Germinal center (tissue), 1 donor: ENCODE measurements around the gene KRTAP5-7.
"Not testable (repeated sequence)": the region's sequence is repeated elsewhere in the genome, so short reads cannot be mapped to it uniquely, and the experiment has no call there.

Source experiments
- DNase-seq: peaks from one replicate; pipeline ENCODE4 v3.0.0; 2012; ENCODE audit warnings: mixed read lengths, low spot score

The KRTAP5-7 gene, protein sequence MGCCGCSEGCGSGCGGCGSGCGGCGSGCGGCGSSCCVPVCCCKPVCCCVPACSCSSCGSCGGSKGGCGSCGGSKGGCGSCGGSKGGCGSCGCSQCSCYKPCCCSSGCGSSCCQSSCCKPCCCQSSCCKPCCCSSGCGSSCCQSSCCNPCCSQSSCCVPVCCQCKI

DNA sequence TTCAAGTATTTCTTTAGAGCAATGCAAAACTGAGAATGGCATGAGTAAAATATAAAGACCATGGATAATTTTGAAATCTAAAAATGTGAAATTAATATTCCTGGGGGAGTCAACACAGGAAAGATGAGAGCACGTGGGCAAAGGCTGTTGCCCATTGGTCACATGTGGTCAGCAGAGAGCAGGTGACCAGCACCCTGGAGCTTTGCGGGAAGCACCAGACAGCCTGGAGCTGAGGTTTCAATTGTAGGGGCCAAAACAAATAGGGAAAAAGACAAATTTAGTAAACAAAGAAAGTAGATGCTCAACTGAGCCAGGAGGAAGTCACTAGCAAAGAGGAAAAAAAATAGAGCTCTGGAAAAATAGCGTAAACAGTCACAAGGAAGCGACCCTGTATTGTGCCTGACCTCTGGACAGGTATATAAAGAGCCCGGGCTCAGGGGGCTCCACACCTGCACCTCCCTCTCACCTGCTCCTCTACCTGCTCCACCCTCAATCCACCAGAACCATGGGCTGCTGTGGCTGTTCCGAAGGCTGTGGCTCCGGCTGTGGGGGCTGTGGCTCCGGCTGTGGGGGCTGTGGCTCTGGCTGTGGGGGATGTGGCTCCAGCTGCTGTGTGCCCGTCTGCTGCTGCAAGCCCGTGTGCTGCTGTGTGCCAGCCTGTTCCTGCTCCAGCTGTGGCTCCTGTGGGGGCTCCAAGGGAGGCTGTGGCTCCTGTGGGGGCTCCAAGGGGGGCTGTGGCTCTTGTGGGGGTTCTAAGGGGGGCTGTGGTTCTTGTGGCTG lies at the start of gene KRTAP5-7:
TSS of gene KRTAP5-7 (plus strand) at position 472 of the 780 bp plus-strand sequence. CDS start at position 506, 34 bp downstream.
- not testable (repeated sequence) for DNase-seq

DNA sequence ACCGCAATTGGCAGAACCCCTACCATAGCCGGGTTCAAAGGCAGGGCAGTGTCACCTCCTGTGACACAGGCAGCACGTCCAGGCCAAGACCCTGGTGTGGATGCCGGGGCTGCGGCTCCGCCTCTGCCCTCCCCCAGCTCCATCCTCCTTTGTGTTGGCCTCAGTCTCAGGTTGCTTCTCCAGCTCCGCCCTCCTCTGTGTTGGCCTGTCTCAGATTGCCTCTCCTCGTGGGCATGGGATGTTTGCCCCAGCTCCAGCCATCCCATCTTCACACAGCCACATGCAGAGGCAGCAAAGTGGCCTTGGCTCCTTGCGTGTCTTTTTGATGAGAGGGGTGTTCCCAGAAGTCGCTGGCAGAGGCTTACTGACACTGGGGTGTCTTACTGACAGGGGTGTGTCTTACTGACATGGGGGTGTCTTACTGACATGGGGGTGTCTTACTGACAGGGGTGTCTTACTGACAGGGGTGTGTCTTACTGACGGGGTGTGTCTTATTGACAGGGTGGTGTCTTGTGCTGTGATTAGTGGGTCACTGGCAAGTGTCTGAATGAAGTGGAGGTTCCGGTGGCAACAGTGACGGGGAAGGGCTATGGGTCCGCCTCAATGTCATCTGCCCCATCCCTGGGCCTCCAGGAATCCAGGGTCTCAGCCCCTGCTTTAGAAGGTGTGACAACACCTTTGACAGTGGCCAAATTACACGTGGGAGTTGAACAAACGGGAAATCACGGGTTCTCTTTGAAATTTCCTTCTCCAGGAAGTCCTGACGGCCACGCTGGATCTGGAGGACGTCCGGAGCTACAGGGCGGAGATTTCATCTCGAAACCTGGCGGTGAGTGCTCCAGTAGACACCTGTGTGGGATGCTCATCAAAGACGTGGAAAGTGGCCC lies 49.2 kb upstream of the KRTAP5-7 start:
- no peak for DNase-seq

DNA sequence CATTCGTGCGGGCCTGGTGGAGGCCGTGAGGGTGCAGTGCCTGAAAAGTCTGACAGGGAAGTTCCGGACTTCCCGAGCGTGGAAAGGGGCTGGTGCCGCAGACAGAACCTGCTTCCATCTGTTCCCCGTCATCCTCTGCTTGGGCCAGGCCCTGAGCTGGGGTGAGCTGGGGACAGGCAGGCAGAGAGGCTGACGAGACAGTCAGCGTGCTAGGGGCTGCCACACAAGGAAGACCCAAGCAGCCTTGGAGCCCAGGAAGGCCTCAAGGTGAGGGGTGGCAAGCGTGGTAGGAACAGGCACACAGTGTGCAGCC lies 48.6 kb upstream of the KRTAP5-7 start:
- no peak for DNase-seq

DNA sequence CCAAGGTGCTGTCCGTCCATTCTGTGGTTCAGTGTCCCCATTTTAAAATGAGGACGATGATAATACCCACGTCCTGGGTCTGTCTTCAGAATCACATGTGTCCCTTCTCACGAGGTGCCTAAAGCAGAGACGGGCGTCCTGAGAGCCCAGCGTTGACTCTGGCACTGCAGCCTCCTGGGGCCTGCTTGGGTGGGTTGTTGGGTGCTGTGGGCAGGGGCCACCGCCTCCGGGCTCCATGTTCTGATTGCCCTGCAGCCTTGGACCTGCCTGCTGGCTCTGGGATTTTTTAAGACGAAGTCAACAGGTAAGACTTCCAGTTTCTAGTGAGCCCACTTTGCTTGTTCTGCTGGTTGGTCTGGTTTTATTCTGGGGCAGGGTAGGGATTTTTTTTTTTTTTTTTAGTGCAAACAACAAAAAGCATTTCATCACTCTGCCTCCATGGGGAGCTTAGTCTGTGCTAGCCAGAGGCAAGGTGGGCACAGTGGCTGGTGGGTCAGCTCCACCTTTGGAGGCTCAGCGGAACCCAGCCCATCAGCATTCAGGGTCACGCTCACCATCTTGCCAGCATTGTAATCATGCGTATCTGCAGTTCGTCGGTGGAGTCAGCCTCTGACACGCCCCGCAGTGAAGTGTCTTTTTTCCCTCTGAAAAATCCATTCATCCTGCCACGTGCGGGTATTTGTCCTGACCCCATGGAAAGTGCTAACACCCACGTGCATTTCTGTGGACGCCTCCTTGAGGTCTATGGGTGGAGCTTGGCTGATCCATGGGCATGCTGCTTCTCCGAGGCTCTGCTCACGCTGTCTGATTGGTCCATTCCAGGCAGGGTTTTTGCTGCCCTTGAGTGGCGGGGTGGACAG lies 45.7 kb upstream of the KRTAP5-7 start:
- no peak for DNase-seq

DNA sequence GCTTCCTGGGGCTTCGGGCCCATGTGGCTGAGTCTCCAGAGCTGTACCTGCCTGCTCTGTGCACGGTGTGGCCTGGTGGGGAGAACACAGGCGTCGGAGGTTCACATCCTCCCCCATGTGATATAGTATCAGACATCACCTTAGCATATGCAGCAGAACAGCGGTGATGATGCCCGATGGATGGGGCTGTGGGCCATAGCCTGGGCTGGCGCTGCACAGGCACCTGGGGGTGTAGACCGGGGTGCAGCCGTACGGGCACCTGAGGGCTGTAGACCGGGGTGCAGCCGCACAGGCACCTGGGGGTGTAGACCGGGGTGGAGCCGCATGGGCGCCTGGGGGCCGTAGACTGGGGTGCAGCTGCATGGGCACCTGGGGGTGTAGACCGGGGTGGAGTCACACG lies 44.9 kb upstream of the KRTAP5-7 start:
- no peak for DNase-seq

DNA sequence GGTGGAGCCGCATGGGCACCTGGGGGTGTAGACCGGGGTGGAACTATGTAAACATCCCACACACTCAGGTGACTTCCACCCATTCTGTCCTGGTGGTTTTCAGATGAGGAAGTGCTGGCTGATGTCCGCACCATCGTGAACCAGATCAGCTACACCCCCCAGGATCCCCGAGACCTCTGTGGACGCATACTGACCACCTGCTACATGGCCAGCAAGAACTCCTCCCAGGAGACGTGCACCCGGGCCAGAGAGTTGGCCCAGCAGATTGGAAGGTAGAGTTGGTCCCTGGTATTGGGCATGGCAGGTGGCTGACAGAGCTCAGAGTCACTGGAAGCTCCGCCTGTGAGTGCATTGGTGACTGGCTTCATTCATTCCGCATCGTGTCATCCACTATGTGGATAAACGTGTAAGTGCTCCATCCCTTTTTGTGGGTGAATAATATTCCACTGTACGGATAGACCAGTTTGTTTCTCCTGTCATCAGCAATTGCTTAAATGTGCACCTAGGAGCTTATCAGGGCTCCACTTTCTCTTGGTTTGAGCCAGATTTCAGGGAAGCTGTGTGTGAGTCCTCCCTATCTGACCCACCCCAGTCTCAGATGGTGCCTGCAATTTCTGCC lies 44.2 kb upstream of the KRTAP5-7 start:
- no peak for DNase-seq

DNA sequence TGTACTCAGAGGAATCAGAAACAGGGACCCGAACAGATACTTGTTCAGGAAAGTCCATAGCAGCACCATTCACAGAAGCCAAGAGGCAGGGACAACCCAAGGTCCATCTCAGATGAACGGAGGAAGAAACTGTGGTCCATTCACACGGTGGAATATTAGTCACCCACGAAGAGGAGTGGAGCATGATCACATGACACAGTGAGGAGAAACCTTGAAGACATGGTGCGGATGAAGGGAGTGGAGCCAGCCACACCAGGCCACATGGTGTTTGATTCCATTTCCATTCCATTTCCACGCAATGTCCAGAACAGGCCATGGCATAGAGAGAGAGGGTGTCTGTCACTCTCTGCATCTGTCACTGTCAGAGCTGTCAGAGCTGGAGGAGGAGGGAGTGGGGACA lies 43.4 kb upstream of the KRTAP5-7 start:
- DNase-seq, result no peak

DNA sequence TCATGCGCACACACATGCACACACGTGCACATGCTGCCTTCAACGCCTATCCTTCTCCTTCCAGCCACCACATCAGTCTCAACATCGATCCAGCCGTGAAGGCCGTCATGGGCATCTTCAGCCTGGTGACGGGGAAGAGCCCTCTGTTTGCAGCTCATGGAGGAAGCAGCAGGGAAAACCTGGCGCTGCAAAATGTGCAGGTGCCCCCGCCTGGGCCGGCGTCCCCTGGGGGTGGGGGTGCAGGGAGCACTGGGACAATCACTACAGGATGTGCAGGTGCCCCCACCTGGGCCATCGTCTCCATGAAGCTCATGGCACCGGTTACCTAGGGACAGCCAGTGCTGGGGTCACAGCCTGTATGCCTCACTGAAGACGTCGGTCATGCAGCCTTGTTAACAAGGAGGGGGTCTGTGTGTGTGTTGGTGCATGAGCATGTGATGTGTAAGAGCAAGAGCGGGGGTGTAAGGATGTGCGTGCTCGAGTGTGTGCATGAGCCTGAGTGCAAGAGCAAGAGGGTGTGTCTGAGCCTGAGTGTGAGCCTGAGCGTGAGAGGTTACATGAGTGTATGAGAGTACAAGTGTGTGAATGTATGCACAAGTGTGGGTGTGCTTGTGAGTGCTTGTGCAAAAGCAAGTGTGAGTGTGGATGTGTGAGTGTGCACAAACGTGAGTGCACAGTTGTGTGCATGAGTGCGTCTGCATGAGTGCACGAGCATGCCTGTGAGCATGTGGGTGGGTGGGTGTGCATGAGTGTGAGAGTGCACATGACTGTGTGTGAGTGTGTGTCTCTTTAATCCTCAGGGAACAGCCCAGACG lies 42.6 kb upstream of the KRTAP5-7 start:
- DNase-seq, result no peak

DNA sequence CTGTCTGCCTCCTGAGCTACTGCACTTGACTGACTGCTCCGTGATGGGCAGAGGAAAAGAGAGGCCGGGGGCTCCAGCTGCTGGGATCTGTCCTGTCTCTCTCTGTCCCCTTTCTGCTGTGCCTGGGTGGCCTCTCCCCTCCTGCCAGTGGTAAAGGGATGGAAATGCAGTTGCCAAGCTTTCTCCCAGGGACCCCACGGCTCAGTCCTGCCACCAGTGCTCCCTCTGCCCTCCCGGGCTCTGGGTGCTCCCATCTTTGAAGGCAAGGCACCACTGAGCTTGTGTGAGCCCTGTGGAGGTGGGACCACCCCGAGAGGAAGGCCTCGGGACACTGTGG lies 42.0 kb upstream of the KRTAP5-7 start:
- no peak for DNase-seq

DNA sequence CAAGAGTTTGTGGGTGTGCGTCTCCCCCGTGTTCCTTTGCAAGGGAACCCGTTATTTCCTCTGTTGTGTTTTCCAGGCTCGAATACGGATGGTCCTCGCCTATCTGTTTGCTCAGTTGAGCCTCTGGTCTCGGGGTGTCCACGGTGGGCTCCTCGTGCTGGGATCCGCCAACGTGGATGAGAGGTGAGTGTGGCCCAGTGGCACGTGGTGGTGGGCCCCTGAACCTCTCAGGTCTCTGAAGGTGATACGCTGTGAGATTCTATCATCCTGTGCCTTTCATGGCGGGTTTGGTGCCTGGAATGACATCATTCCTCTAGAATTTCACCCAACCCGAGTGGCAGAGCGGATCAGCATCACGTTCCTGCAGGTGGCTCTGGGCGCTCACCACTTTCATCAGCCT lies 41.6 kb upstream of the KRTAP5-7 start:
- DNase-seq, result no peak

DNA sequence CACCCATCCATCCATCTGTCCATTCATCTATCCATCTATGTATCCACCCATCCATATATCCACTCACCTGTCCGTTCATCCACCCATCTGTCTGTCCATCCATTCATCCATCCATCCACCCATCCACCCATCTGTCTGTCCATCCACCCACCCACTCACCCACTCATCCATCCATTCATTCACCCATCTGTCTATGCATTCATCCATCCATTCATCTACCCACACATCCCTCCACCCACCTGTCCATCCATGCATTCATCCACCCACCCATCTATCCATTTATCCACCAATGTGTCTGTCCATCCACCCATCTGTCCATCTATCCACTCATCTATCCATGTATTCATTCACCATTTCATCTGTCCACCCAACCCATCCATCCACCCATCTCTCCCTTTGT lies 40.7 kb upstream of the KRTAP5-7 start:
- DNase-seq, result no peak

DNA sequence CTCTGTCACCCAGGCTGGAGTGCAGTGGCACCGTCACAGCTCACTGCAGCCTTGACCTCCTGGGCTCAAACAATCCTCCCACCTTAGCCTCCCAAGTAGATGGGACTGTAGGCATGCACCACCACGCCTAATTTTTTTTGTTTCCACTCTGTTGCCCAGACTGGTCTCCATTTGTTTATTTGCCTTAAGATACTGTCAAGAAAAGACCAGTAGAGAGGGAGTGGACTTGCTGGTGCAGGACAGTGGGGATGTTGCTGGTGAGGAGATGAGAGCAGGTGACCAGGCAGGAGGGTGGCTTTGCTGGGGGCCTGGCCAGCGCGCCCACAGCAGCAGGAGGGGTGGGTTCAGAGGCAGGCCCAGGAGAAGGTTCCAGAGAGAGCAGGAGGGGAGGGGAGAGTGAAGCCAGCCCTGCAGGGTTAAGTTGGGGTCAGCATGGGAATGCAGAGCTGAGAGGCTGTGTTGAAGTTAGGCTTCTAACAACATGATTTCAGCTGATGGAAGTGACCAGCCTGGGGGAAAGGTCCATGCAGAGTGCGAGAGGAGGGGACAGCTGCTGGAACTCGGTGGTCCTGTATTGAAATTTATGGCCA lies 38.3 kb upstream of the KRTAP5-7 start:
- no peak for DNase-seq

DNA sequence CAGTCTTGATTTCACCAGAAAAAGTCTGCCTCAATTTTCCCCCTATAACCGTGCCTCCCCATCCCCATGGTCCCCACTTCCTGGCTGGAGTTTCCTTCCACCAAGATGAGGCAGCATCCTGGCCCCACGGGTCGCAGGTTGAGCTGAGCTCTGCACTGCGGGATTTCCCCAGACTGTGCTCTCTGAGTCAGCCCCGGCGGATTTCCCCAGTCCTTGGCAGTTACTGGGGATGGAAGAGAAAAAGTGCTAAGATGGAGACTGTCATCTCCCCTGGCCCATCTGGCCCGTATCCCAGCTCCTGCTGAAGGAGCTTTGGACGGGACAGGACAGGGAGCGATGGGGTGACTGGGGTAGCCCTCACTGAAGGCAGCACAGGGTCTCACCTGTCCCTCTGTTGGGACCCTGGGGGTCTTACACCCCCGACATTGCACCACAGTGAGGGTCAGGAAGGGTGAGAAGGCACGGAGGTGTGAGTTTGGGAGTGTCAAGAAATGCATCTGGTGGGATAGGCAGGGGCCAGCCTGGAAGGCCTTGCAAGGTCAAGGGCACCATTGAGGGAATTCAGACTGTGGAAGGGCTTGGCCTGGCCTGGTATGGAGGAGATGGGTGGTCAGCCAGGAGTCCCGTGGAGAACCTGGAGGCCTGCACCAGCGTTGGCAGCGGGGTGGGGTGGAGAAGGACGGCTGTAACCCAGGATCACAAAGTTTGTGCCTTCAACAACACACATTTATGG lies 37.6 kb upstream of the KRTAP5-7 start:
- no peak for DNase-seq

DNA sequence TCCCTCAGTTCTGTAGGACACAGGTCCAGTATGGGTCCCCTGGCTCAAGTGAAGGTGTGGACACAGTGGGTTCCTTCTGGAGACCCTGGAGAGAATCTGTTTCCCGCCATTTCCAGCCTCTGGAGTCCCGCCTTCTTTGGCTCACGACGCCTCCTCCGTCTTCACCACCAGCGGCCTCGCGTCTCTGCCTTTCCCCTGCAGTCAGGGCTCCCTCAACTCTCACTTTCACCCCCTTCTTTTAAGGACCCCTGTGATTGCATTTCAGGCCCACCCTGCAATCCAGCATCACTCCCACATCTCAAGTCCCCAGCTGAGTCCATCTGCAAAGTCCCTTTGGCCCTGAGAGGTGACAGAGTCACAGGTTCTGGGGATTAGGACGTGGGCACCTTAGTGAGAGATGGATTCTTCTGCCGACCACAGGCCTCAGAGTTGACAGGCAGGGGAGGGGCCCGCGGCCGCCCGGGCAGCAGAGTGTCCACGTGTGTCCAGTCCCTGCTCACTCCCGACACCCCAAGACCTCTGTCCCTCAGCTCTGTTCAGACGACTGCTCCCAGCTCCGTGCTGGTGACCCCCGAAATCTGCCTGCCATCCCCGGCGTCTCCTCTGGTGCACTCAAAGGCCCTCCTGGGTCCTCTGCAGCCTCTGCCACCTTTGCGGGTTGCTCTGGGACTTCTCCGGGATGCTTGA lies 36.9 kb upstream of the KRTAP5-7 start:
- DNase-seq, result no peak

DNA sequence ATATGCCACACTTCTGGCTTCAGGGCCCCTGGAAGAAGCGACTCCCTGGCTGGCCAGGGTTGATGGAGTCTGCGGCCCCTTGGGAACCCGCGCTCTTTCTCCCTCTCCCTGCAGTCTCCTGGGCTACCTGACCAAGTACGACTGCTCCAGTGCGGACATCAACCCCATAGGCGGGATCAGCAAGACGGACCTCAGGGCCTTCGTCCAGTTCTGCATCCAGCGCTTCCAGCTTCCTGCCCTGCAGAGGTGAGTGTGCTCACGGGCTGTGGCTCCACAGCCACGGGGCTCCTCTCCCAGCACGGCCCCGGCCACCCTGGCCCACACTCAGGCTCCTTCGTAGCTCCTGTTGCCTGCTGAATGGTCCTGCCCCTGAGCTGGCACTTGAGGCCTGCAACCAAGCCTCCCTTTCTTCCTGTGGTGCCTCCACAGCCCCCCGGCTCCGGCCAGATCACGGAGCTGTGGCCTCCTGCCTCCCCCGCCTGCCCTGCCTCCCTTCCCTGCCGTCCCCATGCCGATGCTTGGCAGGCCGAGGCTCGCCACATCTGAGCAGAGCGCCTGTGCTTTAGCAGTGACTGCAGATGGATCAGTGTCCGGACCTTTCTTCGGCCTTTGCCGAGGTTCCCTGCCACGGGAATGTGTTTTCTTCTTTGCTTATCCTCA lies 36.2 kb upstream of the KRTAP5-7 start:
- no peak for DNase-seq

DNA sequence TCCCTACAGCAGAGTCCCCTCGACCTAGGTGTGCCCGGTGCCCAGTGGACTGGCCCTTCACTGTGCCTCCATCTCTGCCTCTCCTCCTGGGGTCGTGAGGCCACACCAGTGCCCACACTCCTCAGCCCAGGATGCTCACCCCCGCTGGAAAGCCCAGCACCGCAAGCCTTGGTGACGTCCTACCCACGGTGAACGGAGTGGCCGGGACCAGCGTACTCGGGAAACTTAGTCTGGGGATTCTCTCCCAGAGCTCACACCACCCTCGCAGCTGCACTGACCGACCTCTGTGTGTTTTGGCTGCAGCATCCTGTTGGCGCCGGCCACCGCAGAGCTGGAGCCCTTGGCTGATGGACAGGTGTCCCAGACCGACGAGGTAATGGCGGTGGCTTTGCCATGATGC lies 35.5 kb upstream of the KRTAP5-7 start:
- DNase-seq, result no peak

DNA sequence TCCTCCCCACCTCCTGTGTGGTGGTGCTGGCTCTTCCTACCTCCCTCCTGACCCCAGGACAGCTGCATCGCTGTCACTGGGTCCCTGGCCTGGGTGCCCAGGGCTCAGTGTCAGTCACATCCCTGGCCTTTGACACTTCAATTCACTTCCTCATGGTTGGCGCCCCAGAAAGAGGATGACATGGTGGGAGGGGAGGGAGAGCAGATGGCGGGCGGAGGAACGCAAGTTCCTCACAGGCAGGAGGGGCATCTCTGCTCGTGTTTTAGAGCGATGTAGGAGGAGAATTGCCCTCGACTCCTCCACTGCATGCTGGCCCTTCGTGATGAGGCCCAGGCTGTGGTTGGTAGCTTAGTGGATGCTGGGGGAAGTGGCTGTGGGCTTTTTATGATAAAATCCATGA lies 35.1 kb upstream of the KRTAP5-7 start:
- no peak for DNase-seq
